Stimulated activated CD8-positive, alpha-beta memory T cell treated with anti-CD3 and anti-CD28 coated beads, Interleukin-2, amount 100 ng/mL, for 48 hours (primary cell): ENCODE measurements around the gene PPEF1.
"Not testable (repeated sequence)": the region's sequence is repeated elsewhere in the genome, so short reads cannot be mapped to it uniquely, and the experiment has no call there.

ENCODE experiments used
- DNase-seq, 2 donors: peaks; one replicate each; pipeline ENCODE4 v3.0.0-alpha.2; 2020; ENCODE audit warnings: low read depth in 2 of 2

The PPEF1 gene

GRCh38 chrX:18701621-18702361 lies 5.7 kb upstream of the PPEF1 start:
- DNase-seq = no peak

GRCh38 chrX:18702362-18703195 lies 4.9 kb upstream of the PPEF1 start:
- no peak for DNase-seq

- no peak for DNase-seq
Measured at GRCh38 chrX:18709833-18710232, 2.4 kb downstream of the PPEF1 start.

- no peak for DNase-seq
Measured at GRCh38 chrX:18714910-18715309, 7.5 kb downstream of the PPEF1 start.

GRCh38 chrX:18719852-18720251 lies 12.4 kb downstream of the PPEF1 start:
- no peak for DNase-seq

GRCh38 chrX:18721683-18722499 lies 14.4 kb downstream of the PPEF1 start:
- DNase-seq = no peak

GRCh38 chrX:18722500-18723071 lies 15.1 kb downstream of the PPEF1 start:
- DNase-seq = no peak

GRCh38 chrX:18725310-18725943 lies 18.0 kb downstream of the PPEF1 start:
- DNase-seq = no peak

GRCh38 chrX:18733287-18733686 lies 25.8 kb downstream of the PPEF1 start:
- no peak for DNase-seq

- DNase-seq = not testable (repeated sequence)
Measured at GRCh38 chrX:18739609-18740008, 32.2 kb downstream of the PPEF1 start.

- no peak for DNase-seq
Measured at GRCh38 chrX:18748499-18748898, 41.1 kb downstream of the PPEF1 start.

GRCh38 chrX:18753631-18754030 lies 46.2 kb downstream of the PPEF1 start:
- no peak for DNase-seq

GRCh38 chrX:18755651-18756050 lies 48.2 kb downstream of the PPEF1 start:
- no peak for DNase-seq

GRCh38 chrX:18757956-18758932 lies 50.8 kb downstream of the PPEF1 start:
- DNase-seq = no peak

- DNase-seq = no peak
Measured at GRCh38 chrX:18761750-18762149, 54.3 kb downstream of the PPEF1 start.

- DNase-seq = not testable (repeated sequence)
Measured at GRCh38 chrX:18763106-18763505, 55.7 kb downstream of the PPEF1 start.

- no peak for DNase-seq
Measured at GRCh38 chrX:18769364-18769763, 61.9 kb downstream of the PPEF1 start.

GRCh38 chrX:18769812-18770573 lies 62.5 kb downstream of the PPEF1 start:
- no peak for DNase-seq

GRCh38 chrX:18789916-18790315 lies 82.5 kb downstream of the PPEF1 start:
- no peak for DNase-seq
